PC-9 (cell line): ENCODE measurements around the gene KRTAP5-10. TPM values are rescaled to one million over a fixed set of nuclear protein-coding genes. Genes with fewer than 3 reads are reported as not detected.
"Not testable (repeated sequence)": the region's sequence is repeated elsewhere in the genome, so short reads cannot be mapped to it uniquely, and the experiment has no call there.

Source experiments
- BruUV-seq: library from RNA; stranded (reverse); fragments of 400-500 nt; replicated peaks from 2 replicates; lab custom pipeline; 2021; lab: Mats Ljungman, UMichigan
- CTCF ChIA-PET: fragments of 300-600 bp; sonication (Branson Sonifier 250); formaldehyde crosslinking; loops from one replicate; lab custom pipeline; 2022; ENCODE audit warnings: antibody characterized with exemption; lab: Charles Lee
- POLR2A ChIA-PET: fragments of 300-600 bp; sonication (Branson Sonifier 250); formaldehyde crosslinking; loops from one replicate; lab custom pipeline; 2022; ENCODE audit warnings: antibody characterized with exemption; ENCODE audit not compliant: unreplicated experiment; lab: Charles Lee
- DNase-seq, 2 experiments: peaks; one replicate each; pipeline versions ENCODE4 v3.0.0 to v3.0.0-alpha.2; 2015 to 2022; ENCODE audit warnings: mixed read lengths in 1 of 2
- H2AFZ ChIP-seq: fragments of 200-600 bp; sonication (generic); 2 replicates; pipeline ENCODE4 v1.8.1; 2017; ENCODE audit warnings: antibody characterized with exemption
- H3F3A ChIP-seq: fragments of 200-600 bp; sonication (generic); 2 replicates; pipeline ENCODE4 v1.8.1; 2017; ENCODE audit warnings: antibody characterized with exemption, mild to moderate bottlenecking, low read depth; ENCODE audit not compliant: insufficient read depth
- H3K27ac ChIP-seq: fragments of 200-600 bp; sonication (generic); 2 replicates; pipeline ENCODE4 v1.6.1; 2016; ENCODE audit warnings: mixed run types
- H3K27me3 ChIP-seq: fragments of 200-600 bp; sonication (generic); 2 replicates; pipeline ENCODE4 v1.6.1; 2016; ENCODE audit warnings: low read depth, mixed run types; ENCODE audit not compliant: insufficient read depth
- H3K36me3 ChIP-seq: fragments of 200-600 bp; sonication (generic); 2 replicates; pipeline ENCODE4 v1.6.1; 2016; ENCODE audit warnings: low read depth, mixed run types
- H3K4me1 ChIP-seq: fragments of 200-600 bp; sonication (generic); replicated peaks from 2 replicates; pipeline ENCODE4 v1.6.1; 2016; ENCODE audit warnings: mixed run types; ENCODE audit not compliant: insufficient read depth
- H3K4me2 ChIP-seq: fragments of 200-600 bp; sonication (generic); 2 replicates; pipeline ENCODE4 v1.6.1; 2017; ENCODE audit warnings: mixed run types
- H3K4me3 ChIP-seq: fragments of 200-600 bp; sonication (generic); 2 replicates; pipeline ENCODE4 v1.6.1; 2016; ENCODE audit warnings: mixed run types
- H3K79me2 ChIP-seq: fragments of 200-600 bp; sonication (generic); 2 replicates; pipeline ENCODE4 v1.6.1; 2017; ENCODE audit warnings: low read depth, mixed run types
- H3K9me2 ChIP-seq: fragments of 200-600 bp; sonication (generic); 2 replicates; pipeline ENCODE4 v1.8.1; 2017; ENCODE audit warnings: mild to moderate bottlenecking; ENCODE audit not compliant: insufficient read depth
- H3K9me3 ChIP-seq: fragments of 200-600 bp; sonication (generic); 2 replicates; pipeline ENCODE4 v1.8.1; 2016; ENCODE audit warnings: low read depth; ENCODE audit not compliant: insufficient read depth
- H4K20me1 ChIP-seq: fragments of 200-600 bp; sonication (generic); 2 replicates; pipeline ENCODE4 v1.8.1; 2017; ENCODE audit not compliant: insufficient read depth
- EZH2 ChIP-seq: fragments of 200-600 bp; sonication (generic); IDR thresholded peaks from 2 replicates; pipeline ENCODE4 v1.8.0; 2017; ENCODE audit warnings: antibody characterized with exemption, low read depth
- intact Hi-C: fragments of 100-400 bp; cut with micrococcal nuclease; formaldehyde crosslinking; loops from one replicate; pipeline ENCODE4 v1.10.0; 2022; ENCODE audit not compliant: unreplicated experiment
- total RNA-seq: library from RNA; stranded (reverse); gene quantifications from 2 replicates; pipeline ENCODE4 v1.2.3, GENCODE V29; 2021
- TF ChIP-seq, protein P1 (sequence below): fragments of 200-600 bp; sonication (generic); conservative IDR thresholded peaks from 2 replicates; pipeline ENCODE4 v1.6.1; 2017; ENCODE audit warnings: mixed run types, antibody characterized with exemption, mild to moderate bottlenecking, moderate library complexity

Gene KRTAP5-10
- total RNA-seq, 1 experiment from 2014 or later: not detected

DNA sequence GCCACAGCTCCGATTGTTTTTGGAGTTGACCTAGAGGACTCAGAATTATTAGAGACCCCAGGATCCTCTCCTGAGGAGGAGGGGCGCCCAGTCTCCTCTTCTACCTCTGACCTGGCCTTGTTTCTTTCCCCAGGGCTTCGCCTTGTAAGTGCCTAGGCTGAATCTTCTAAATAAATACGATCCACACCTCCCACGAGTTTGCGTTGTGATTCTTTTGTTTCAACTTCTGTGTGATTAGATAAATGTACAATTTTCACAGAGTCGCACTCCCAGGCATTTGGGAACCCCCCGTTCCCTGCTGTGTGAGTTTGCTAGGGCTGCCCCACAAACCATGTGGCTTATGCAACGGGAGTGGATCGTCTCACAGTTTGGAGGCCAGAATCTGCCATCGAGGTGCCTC lies 26.3 kb upstream of the KRTAP5-10 start:
- Histone ChIP-seq H2AFZ (no peak overlapping the region), H3K4me2 (no peak overlapping the region), H3K27me3 (no peaks in the 10 kb centered on the region), H3K27ac (no peak overlapping the region), H3K4me3 (no peak overlapping the region), H3K9me3 (no peaks in the 10 kb centered on the region), H3K36me3 (no peaks in the 10 kb centered on the region), H3K9me2 (no peaks in the 10 kb centered on the region), H4K20me1 (no peaks in the 10 kb centered on the region), H3F3A (no peaks in the 10 kb centered on the region), H3K79me2 (no peaks in the 10 kb centered on the region), H3K4me1 (0 out of 2 replicates have a peak, but pooled peaks cover 5% of the 10 kb centered on the region)
- intact Hi-C loops: no loop called here
- no peak for DNase-seq
- POLR2A ChIA-PET: no interaction called here
- TF ChIP-seq, protein P1, sequence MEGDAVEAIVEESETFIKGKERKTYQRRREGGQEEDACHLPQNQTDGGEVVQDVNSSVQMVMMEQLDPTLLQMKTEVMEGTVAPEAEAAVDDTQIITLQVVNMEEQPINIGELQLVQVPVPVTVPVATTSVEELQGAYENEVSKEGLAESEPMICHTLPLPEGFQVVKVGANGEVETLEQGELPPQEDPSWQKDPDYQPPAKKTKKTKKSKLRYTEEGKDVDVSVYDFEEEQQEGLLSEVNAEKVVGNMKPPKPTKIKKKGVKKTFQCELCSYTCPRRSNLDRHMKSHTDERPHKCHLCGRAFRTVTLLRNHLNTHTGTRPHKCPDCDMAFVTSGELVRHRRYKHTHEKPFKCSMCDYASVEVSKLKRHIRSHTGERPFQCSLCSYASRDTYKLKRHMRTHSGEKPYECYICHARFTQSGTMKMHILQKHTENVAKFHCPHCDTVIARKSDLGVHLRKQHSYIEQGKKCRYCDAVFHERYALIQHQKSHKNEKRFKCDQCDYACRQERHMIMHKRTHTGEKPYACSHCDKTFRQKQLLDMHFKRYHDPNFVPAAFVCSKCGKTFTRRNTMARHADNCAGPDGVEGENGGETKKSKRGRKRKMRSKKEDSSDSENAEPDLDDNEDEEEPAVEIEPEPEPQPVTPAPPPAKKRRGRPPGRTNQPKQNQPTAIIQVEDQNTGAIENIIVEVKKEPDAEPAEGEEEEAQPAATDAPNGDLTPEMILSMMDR: no peak
- TF ChIP-seq EZH2: no peak
- CTCF ChIA-PET: no interaction called here
- BruUV-seq: no TSS peak

DNA sequence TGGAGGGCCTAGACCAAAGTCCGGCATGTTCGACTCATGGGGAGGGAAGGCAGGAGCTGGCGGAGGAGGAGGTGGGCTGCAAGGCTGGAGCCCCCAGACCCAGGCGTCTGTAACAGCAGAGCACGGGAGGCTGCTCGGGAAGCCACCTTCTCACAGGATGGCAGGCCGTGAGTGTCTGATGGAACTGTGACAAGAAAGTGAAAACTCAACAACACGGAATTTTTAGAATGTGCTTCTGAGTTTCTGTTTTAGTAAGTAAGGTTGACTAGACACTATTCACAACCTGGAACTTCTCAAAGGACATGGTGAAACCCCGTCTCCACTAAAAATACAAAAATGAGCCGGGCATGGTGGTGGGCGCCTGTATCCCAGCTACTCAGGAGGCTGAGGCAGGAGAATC lies 25.4 kb upstream of the KRTAP5-10 start:
- H3K4me1 ChIP-seq, POLR2A ChIA-PET, intact Hi-C loops, H3K27ac ChIP-seq, H3K36me3 ChIP-seq, H2AFZ ChIP-seq, H3K27me3 ChIP-seq, CTCF ChIA-PET, H4K20me1 ChIP-seq, BruUV-seq, H3K4me2 ChIP-seq, H3F3A ChIP-seq, H3K4me3 ChIP-seq, H3K9me3 ChIP-seq, H3K9me2 ChIP-seq, DNase-seq, H3K79me2 ChIP-seq: not testable (repeated sequence)

DNA sequence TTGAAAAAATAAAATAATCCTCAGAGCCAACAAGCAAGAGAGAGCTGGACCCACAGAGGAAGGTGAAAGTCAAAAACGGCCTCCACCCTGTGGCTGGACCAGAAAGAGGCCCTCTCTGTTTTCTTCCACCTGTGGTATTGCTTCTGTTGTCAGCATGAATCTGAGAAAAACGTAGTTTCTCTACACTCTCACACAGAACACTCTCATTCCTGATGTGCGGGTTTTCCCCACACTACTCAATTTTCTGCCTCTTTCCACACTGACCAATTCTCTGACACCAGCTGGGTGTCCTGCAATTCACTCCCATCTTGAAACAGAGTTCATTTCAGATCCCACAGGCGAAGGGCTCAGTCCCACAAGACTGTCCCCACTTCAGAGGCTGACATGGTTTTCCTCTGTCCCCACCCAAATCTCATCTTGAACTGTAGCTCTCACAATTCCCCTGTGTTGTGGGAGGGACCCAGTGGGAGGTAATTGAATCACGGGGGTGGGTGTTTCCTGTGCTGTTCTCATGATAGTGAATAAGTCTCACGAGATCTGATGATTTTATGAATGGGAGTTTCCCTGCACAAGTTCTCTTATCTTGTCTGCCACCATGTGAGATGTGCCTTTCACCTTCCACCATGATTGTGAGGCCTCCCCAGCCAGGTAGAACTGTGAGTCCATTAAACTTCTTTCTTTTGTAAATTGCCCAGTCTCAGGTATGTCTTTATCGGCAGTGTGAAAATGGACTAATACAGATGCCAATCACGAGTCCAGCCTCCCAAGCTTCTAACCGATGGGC lies 24.6 kb upstream of the KRTAP5-10 start:
- H3K27ac ChIP-seq, H3K9me2 ChIP-seq, intact Hi-C loops, H3K36me3 ChIP-seq, CTCF ChIA-PET, H3K4me1 ChIP-seq, H3K4me2 ChIP-seq, H3K9me3 ChIP-seq, H4K20me1 ChIP-seq, H3K79me2 ChIP-seq, BruUV-seq, DNase-seq, H2AFZ ChIP-seq, H3F3A ChIP-seq, H3K27me3 ChIP-seq, H3K4me3 ChIP-seq, POLR2A ChIA-PET: not testable (repeated sequence)

DNA sequence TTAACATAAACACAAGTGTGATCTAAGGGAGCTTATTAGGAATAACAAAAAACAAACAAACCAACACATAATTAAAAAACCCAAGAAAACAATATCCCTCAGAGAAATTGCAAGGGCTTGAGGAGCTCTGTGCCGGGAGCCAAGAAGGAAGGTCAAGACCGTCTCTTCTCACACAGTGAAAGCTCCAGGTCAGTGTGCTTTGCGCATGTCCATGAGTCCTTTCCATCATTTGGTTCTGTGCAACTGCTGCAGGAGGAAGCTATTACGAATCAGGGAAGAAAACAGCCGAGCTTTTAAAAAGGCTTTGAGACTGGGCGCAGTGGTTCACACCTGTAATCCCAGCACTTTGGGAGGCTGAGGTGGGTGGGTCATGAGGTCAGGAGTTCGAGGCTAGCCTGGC lies 23.0 kb upstream of the KRTAP5-10 start:
- no peak for DNase-seq
- H4K20me1 ChIP-seq: no peaks in the 10 kb centered on the region
- 0 out of 2 replicates have a peak, but pooled peaks cover 5% of the 10 kb centered on the region for H3K4me1 ChIP-seq
- POLR2A ChIA-PET: interaction anchor here (0.7 kb wide), 1 partner anchor 110 kb away, joined by 3 read pairs; no protein-coding TSS in a partner anchor
- intact Hi-C loops: no loop called here
- H2AFZ ChIP-seq: no peak overlapping the region
- H3K36me3 ChIP-seq: no peaks in the 10 kb centered on the region
- H3K4me3 ChIP-seq: no peak overlapping the region
- no peaks in the 10 kb centered on the region for H3K9me3 ChIP-seq
- CTCF ChIA-PET: no interaction called here
- no peaks in the 10 kb centered on the region for H3F3A ChIP-seq
- no peak overlapping the region for H3K4me2 ChIP-seq
- H3K27ac ChIP-seq: no peak overlapping the region
- H3K9me2 ChIP-seq: no peaks in the 10 kb centered on the region
- TF ChIP-seq, protein P1: no peak
- TF ChIP-seq EZH2: no peak
- H3K79me2 ChIP-seq: no peaks in the 10 kb centered on the region
- no TSS peak for BruUV-seq
- peaks cover 19% of the 10 kb centered on the region for H3K27me3 ChIP-seq
